Measurements from ENCODE around the gene FKBP5. TPM values are rescaled to one million over a fixed set of nuclear protein-coding genes. Genes with fewer than 3 reads are reported as not detected.

FKBP5 gene
- total RNA-seq, 1 experiment from 2014 or later = 33.9 TPM

DNA sequence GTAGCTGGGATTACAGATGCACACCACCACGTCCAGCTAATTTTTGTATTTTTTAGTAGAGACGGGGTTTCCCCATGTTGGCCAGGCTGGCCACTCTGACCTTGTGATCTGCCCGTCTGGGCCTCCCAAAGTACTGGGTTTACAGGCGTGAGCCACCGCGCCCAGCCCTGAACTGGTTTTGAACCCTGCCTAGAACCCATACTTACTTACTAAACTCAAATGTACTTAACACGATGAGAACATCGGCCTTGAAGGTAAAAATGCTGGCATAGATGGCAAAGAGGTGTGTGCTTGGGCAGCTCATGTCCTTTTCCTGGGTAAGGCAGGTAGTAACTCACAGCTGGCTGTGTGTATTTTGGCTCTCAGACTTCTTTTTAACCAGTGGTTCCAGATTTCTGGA is 44.9 kb upstream of the FKBP5 start:
- H3K23ac ChIP-seq (ENCODE audit: insufficient read length, low read depth, low read length) = no peak overlapping the region
- H4K91ac ChIP-seq (ENCODE audit: insufficient read length, low read depth, low read length) = no peak overlapping the region
- peaks cover 3% of the 10 kb centered on the region for H3K23me2 ChIP-seq (ENCODE audit: insufficient read length, low read depth, low read length, poor library complexity, severe bottlenecking)
- H4K5ac ChIP-seq (ENCODE audit: insufficient read length, low read depth, low read length) = no peak overlapping the region
- no peak overlapping the region for H2AFZ ChIP-seq (ENCODE audit: low read length)
- H3K14ac ChIP-seq (ENCODE audit: insufficient read depth, low read length) = no peak overlapping the region
- no CpG with 5 or more reads among the region's 8 CpGs for WGBS (ENCODE audit: extremely low coverage, insufficient read length, low lambda C conversion rate)
- no peak overlapping the region for H3K27ac ChIP-seq (ENCODE audit: insufficient read length, low read depth, low read length)
- peaks cover 12% of the 10 kb centered on the region for H3K4me1 ChIP-seq (ENCODE audit: insufficient read depth, low read length)
- Mint-ChIP-seq H3K27me3 (ENCODE audit: low read depth) (peaks cover 7% of the 10 kb centered on the region), H3K27ac (no peak overlapping the region), H3K9me3 (no peaks in the 10 kb centered on the region), H3K4me1 (peaks cover 56 to 59% of the 10 kb centered on the region in 2 experiments), H3K4me3 (no peak overlapping the region; a peak in 1 of 5 replicates), H3K36me3 (ENCODE audit: insufficient read depth in 1 of 3, low read depth in 3 of 3) (no peaks in the 10 kb centered on the region; a peak in 1 of 7 replicates)
- H2BK15ac ChIP-seq (ENCODE audit: low read depth, low read length) = no peak overlapping the region
- no peak overlapping the region for H3T11ph ChIP-seq (ENCODE audit: low read length)
- H2BK12ac ChIP-seq (ENCODE audit: insufficient read length, low read depth, low read length) = no peak overlapping the region
- no peak overlapping the region for H2BK120ac ChIP-seq (ENCODE audit: low read depth, low read length, poor library complexity, severe bottlenecking)
- no peak overlapping the region for H3K4ac ChIP-seq (ENCODE audit: low read depth, low read length)
- no peak overlapping the region for H3K9ac ChIP-seq (ENCODE audit: extremely low read depth, insufficient read length, low read length)
- TF ChIP-seq, protein P1, sequence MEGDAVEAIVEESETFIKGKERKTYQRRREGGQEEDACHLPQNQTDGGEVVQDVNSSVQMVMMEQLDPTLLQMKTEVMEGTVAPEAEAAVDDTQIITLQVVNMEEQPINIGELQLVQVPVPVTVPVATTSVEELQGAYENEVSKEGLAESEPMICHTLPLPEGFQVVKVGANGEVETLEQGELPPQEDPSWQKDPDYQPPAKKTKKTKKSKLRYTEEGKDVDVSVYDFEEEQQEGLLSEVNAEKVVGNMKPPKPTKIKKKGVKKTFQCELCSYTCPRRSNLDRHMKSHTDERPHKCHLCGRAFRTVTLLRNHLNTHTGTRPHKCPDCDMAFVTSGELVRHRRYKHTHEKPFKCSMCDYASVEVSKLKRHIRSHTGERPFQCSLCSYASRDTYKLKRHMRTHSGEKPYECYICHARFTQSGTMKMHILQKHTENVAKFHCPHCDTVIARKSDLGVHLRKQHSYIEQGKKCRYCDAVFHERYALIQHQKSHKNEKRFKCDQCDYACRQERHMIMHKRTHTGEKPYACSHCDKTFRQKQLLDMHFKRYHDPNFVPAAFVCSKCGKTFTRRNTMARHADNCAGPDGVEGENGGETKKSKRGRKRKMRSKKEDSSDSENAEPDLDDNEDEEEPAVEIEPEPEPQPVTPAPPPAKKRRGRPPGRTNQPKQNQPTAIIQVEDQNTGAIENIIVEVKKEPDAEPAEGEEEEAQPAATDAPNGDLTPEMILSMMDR (conservative IDR thresholded peaks at IDR 0.05) = no peak
- H2BK5ac ChIP-seq (ENCODE audit: insufficient read length, low read length) = no peak overlapping the region
- H2BK20ac ChIP-seq (ENCODE audit: low read depth, low read length, poor library complexity, severe bottlenecking) = no peak overlapping the region
- no peaks in the 10 kb centered on the region for H3K27me3 ChIP-seq (ENCODE audit: insufficient read depth, low read length)
- H3K18ac ChIP-seq (ENCODE audit: insufficient read length, low read depth, low read length) = no peak overlapping the region
- no peak overlapping the region for H2AK5ac ChIP-seq (ENCODE audit: insufficient read length, low read length)
- no peaks in the 10 kb centered on the region for H3K9me3 ChIP-seq (ENCODE audit: control insufficient read depth, low read depth, low read length)
- no peak overlapping the region for H3K4me2 ChIP-seq (ENCODE audit: insufficient read depth, insufficient read length, low read length)
- H3K56ac ChIP-seq (ENCODE audit: insufficient read length, low read depth, low read length) = no peak overlapping the region
- no peaks in the 10 kb centered on the region for H4K20me1 ChIP-seq (ENCODE audit: control insufficient read depth, insufficient read depth, insufficient read length)
- H3K79me2 ChIP-seq (ENCODE audit: insufficient read depth, low read length) = no peaks in the 10 kb centered on the region
- DNase-seq = no peak
- H4K8ac ChIP-seq (replicated peaks; ENCODE audit: insufficient read length, low read depth, low read length) = no peak overlapping the region
- no peaks in the 10 kb centered on the region for H3K79me1 ChIP-seq (ENCODE audit: insufficient read depth, low read depth, low read length, poor library complexity, severe bottlenecking)
